Thyroid gland (tissue), 4 donors: ENCODE results near the gene KNL1. TPM values are rescaled to one million over a fixed set of nuclear protein-coding genes. Genes with fewer than 3 reads are reported as not detected.

Experiments used
- DNase-seq, 2 donors: peaks; one replicate each; pipeline ENCODE4 v3.0.0-alpha.2; 2019
- H3K27ac ChIP-seq, 3 donors: fragments of 200-600 bp; sonication (generic); 1 replicate in 2 of 3; 2 replicates in 1 of 3; pipeline ENCODE4 v1.5.1; 2016 to 2019; ENCODE audit warnings: mild to moderate bottlenecking in 1 of 3, moderate library complexity in 1 of 3
- H3K27me3 ChIP-seq: fragments of 200-600 bp; sonication (generic); one replicate; pipeline ENCODE4 v1.5.1; 2019
- H3K36me3 ChIP-seq, 2 donors: fragments of 200-600 bp; sonication (generic); one replicate each; pipeline ENCODE4 v1.5.1; 2016 to 2019
- H3K4me1 ChIP-seq, 2 donors: fragments of 200-600 bp; sonication (generic); one replicate each; pipeline ENCODE4 v1.5.1; 2017 to 2019
- H3K4me3 ChIP-seq, 3 donors: fragments of 200-600 bp; sonication (generic); replicated peaks in 1 of 3; 1 replicate in 2 of 3; 2 replicates in 1 of 3; pipeline ENCODE4 v1.5.1; 2016; ENCODE audit warnings: mild to moderate bottlenecking in 1 of 3
- H3K9me3 ChIP-seq: fragments of 200-600 bp; sonication (generic); one replicate; pipeline ENCODE4 v1.5.1; 2017
- POLR2A ChIP-seq, 2 donors: fragments of 450-650 bp; IDR thresholded peaks; one replicate each; pipeline ENCODE4 v1.6.1; 2017; ENCODE audit warnings: antibody characterized with exemption in 2 of 2, mild to moderate bottlenecking in 2 of 2, moderate library complexity in 1 of 2
- WGBS, 2 donors: methylation state at CpG; one replicate each; pipeline ENCODE4 v1.1.5; 2017; 5-methylcytosine and 5-hydroxymethylcytosine counted together
- intact Hi-C: fragments of 100-400 bp; cut with DNase I; formaldehyde crosslinking; loops from one replicate; pipeline ENCODE4 v1.15.1; 2023
- small RNA-seq: library from RNA; depleted of rRNA; stranded (forward); fragments of <200 nt; gene quantifications from one replicate; pipeline ENCODE3, GENCODE V24; 2016
- total RNA-seq, 4 donors: library from RNA; depleted of rRNA; stranded (reverse); fragments of >200 nt; gene quantifications; one replicate each; pipeline ENCODE4 v1.2.3, GENCODE V29; 2016
- TF ChIP-seq, protein P1 (sequence below), 6 experiments: fragments of 200-600 bp in 3 of 6; fragments of 450-650 bp in 3 of 6; sonication (generic) in 3 of 6; IDR thresholded peaks; one replicate each; pipeline ENCODE4 v1.5.1; 2016 to 2019; ENCODE audit warnings: antibody characterized with exemption in 6 of 6, mild to moderate bottlenecking in 2 of 6, inconsistent platforms in 1 of 6, moderate library complexity in 1 of 6

The KNL1 gene
- total RNA-seq, 4 donors from 2014 or later, result 0.78 to 3.8 (median 0.93) TPM

DNA sequence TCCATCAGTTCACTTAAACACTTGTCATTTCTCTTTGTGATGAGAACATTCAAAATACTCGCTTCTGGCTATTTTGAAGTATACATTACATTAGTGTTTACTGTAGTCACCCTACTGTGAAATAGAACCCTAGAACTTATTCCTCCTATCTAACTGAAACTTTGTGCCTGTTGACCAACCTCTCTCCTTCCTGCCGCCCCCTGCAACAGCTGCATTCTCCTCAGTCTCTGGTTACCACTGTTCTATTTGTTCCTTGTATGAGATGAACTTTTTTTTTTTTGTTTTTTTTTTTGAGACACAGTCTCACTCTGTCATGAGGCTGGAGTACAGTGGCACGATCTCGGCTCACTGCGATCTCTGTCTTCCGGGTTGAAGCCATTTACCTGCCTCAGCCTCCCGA is 103.9 kb downstream of the KNL1 start:
- Histone ChIP-seq H3K4me1 (peaks cover 5 to 14% of the 10 kb centered on the region in 2 donors), H3K9me3 (no peaks in the 10 kb centered on the region), H3K27ac (no peak overlapping the region), H3K4me3 (no peak overlapping the region), H3K36me3 (no peaks in the 10 kb centered on the region), H3K27me3 (no peaks in the 10 kb centered on the region)
- no peak for DNase-seq
- TF ChIP-seq, protein P1, sequence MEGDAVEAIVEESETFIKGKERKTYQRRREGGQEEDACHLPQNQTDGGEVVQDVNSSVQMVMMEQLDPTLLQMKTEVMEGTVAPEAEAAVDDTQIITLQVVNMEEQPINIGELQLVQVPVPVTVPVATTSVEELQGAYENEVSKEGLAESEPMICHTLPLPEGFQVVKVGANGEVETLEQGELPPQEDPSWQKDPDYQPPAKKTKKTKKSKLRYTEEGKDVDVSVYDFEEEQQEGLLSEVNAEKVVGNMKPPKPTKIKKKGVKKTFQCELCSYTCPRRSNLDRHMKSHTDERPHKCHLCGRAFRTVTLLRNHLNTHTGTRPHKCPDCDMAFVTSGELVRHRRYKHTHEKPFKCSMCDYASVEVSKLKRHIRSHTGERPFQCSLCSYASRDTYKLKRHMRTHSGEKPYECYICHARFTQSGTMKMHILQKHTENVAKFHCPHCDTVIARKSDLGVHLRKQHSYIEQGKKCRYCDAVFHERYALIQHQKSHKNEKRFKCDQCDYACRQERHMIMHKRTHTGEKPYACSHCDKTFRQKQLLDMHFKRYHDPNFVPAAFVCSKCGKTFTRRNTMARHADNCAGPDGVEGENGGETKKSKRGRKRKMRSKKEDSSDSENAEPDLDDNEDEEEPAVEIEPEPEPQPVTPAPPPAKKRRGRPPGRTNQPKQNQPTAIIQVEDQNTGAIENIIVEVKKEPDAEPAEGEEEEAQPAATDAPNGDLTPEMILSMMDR (IDR thresholded peaks at IDR 0.05), result no peak
- no peak for TF ChIP-seq POLR2A (IDR thresholded peaks at IDR 0.05)
- intact Hi-C loops, result no loop called here
- WGBS, 2 donors, result 92 to 94% methylated on average over 7 of the region's 7 CpGs

DNA sequence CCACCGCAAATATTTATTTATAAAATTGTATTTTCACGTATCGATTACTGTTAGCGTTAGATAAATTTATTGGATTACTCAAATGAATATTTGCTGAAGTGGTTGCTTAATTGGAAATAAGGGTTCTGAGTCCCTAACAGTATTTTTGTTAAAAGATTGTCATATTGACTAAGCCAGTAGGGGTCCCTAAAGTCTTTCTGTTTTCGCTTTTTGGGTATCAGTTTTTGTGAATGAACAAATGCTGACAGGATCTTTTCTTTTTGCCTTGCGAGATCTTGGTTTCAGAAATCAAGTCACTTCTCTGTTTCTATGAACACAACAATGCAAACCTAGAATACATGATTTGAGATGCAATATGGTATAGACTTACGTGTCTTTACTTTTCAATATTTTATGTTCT is 108.0 kb downstream of the KNL1 start:
- 93% methylated on average over 7 of the region's 7 CpGs for WGBS, 2 donors
- Histone ChIP-seq H3K27me3 (no peaks in the 10 kb centered on the region), H3K4me1 (no peaks in the 10 kb centered on the region), H3K4me3 (no peak overlapping the region), H3K27ac (no peak overlapping the region), H3K9me3 (no peaks in the 10 kb centered on the region), H3K36me3 (no peaks in the 10 kb centered on the region)
- intact Hi-C loops, result no loop called here
- no peak for DNase-seq
- TF ChIP-seq POLR2A (IDR thresholded peaks at IDR 0.05), result no peak
- TF ChIP-seq, protein P1 (IDR thresholded peaks at IDR 0.05), result no peak

DNA sequence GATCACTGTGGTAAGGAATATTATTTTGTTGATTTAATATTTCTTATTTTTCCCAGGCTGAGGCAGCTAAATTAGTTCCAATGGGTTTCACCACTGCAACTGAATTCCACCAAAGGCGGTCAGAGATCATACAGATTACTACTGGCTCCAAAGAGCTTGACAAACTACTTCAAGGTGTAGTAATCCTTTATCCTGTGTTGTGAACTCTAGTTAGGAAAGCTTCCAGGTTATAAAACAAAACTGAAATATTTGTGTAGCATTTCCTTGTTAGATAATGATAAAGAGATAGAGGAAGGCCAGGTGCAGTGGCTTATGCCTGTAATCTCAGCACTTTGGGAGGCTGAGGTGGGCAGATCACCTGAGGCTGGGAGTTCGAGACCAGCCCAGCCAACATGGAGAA is 112.1 kb downstream of the KNL1 start:
- Histone ChIP-seq H3K9me3 (no peaks in the 10 kb centered on the region), H3K27me3 (no peaks in the 10 kb centered on the region), H3K27ac (no peak overlapping the region), H3K4me3 (no peak overlapping the region), H3K36me3 (no peaks in the 10 kb centered on the region), H3K4me1 (no peaks in the 10 kb centered on the region)
- no peak for TF ChIP-seq POLR2A (IDR thresholded peaks at IDR 0.05)
- TF ChIP-seq, protein P1 (IDR thresholded peaks at IDR 0.05), result no peak
- no peak for DNase-seq
- 95 to 100% methylated on average over 2 of the region's 2 CpGs for WGBS, 2 donors
- intact Hi-C loops, result no loop called here

Small RNAs within 50 kb of the gene (small RNA-seq; reads per million reads assigned to genes)
- gene RF00017 (not detected), gene RN7SL376P (not detected)

Other genes with a start within 250 kb of the KNL1 start
- gene PHGR1, start 243.2 kb upstream of the KNL1 start, total RNA-seq, result not detected
- 1 to 10 TPM in 3 of 4 donors, under 1 TPM in 1; 0.81 to 5.9 (median 3.6) TPM for gene DISP2, start 236.0 kb upstream of the KNL1 start, total RNA-seq
- 100 to 1,000 TPM; 216 to 342 (median 251) TPM for gene KNSTRN, start 211.5 kb upstream of the KNL1 start, total RNA-seq
- 100 to 1,000 TPM; 393 to 723 (median 539) TPM for gene IVD, start 188.5 kb upstream of the KNL1 start, total RNA-seq
- 10 to 100 TPM; 20.0 to 50.4 (median 35.1) TPM for gene BAHD1, start 153.3 kb upstream of the KNL1 start, total RNA-seq
- gene CHST14, start 123.3 kb upstream of the KNL1 start, total RNA-seq, result 10 to 100 TPM; 15.7 to 22.6 (median 20.1) TPM
- gene CCDC32, start 29.2 kb upstream of the KNL1 start, total RNA-seq, result 10 to 100 TPM; 36.8 to 49.0 (median 43.7) TPM
- gene RPUSD2, start 24.9 kb upstream of the KNL1 start, total RNA-seq, result 10 to 100 TPM in 1 of 4 donors, 1 to 10 TPM in 3; 5.8 to 10.1 (median 7.1) TPM
- gene RAD51, start 100.9 kb downstream of the KNL1 start, total RNA-seq, result 1 to 10 TPM in 1 of 4 donors, under 1 TPM in 1, not detected in 2; 0.40 to 1.4 TPM
- 10 to 100 TPM; 29.2 to 39.8 (median 31.7) TPM for gene RMDN3, start 161.0 kb downstream of the KNL1 start, total RNA-seq
- gene GCHFR, start 169.8 kb downstream of the KNL1 start, total RNA-seq, result 10 to 100 TPM; 17.1 to 73.4 (median 34.7) TPM
- gene C15orf62, start 175.7 kb downstream of the KNL1 start, total RNA-seq, result under 1 TPM in 3 of 4 donors, not detected in 1; 0.13 to 0.79 (median 0.22) TPM
- 10 to 100 TPM; 21.7 to 37.8 (median 22.3) TPM for gene ZFYVE19, start 212.8 kb downstream of the KNL1 start, total RNA-seq
- gene DNAJC17, start 213.2 kb downstream of the KNL1 start, total RNA-seq, result 10 to 100 TPM; 21.6 to 51.9 (median 45.8) TPM
- not detected for gene PPP1R14D, start 234.5 kb downstream of the KNL1 start, total RNA-seq
- 100 to 1,000 TPM in 2 of 4 donors, 10 to 100 TPM in 2; 84.3 to 143 (median 113) TPM for gene SPINT1, start 249.8 kb downstream of the KNL1 start, total RNA-seq